SH-SY5Y (cell line): ENCODE data around the gene ATP2C1.

ENCODE experiments used
- GATA2 ChIP-seq: IDR thresholded peaks from 2 replicates; pipeline ENCODE4 v1.6.1; 2011; ENCODE audit warnings: mild to moderate bottlenecking, low read depth, low read length
- GATA3 ChIP-seq: IDR thresholded peaks from 2 replicates; pipeline ENCODE4 v1.6.1; 2011; ENCODE audit warnings: low read depth, mild to moderate bottlenecking, low read length, moderate library complexity

- no peak for TF ChIP-seq GATA3
- no peak for TF ChIP-seq GATA2
Measured at GRCh38 chr3:130897316-130897715, 3.4 kb downstream of the ATP2C1 start.
